Ecto neural progenitor cell (in vitro differentiated cells): ENCODE measurements around the gene JUNB.
"Not testable (repeated sequence)": the region's sequence is repeated elsewhere in the genome, so short reads cannot be mapped to it uniquely, and the experiment has no call there.

Source experiments
- DNase-seq: peaks from one replicate; pipeline ENCODE4 v3.0.0-alpha.2; 2018; ENCODE audit warnings: low spot score

The JUNB gene

DNA sequence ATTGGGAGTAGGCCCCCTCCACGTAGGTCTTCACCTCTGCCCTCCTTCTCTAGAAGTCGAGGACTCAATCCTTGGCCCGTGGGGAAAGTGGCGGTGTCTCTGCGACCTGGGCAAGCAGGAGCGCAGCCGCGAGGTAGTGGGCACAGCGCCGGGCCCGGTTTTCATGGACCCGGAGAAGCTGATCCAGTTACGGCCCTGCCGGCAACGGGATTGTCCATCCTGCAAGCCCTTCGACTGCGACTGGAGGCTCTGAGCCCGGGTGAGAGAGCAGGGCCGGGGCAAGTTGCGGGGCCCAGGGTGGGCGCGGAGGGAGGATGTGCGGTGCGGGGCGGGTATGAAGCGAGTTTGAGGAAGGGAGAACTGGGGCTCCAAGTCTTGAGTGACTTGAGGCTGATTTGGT lies 12.8 kb downstream of the JUNB start:
- DNase-seq, result no peak

DNA sequence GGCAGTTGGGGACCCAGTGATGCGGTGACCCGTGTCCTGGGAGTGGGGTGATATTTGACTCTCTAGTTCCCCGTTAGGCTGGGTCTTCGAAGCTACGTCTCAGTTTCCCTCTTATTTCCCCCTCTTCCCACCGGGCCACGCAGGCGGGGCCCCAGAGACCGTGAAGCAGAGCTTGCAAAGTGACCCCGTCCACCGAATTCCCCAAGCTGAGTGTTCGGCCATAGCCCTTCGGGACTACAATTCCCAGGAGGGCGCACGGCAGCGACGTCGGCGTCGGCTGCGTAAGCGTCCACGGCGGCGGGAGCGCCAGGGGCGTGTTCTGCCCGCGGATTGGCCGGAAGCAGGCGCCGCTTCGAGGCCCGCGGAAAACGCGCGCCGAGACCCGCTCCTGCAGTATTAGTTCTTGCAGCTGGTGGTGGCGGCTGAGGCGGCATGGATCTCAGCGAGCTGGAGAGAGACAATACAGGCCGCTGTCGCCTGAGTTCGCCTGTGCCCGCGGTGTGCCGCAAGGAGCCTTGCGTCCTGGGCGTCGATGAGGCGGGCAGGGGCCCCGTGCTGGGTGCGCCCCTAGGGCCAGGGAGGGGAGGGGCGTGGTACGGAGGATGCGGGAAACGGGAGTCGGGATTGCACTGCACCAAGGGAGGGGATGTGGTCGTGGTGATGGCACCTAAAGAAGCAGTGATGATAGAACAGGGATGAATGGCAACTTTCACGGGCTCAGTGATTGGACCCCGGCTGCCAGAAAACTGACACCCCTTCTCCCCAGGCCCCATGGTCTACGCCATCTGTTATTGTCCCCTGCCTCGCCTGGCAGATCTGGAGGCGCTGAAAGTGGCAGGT lies 15.2 kb downstream of the JUNB start, which contains the start of gene RNASEH2A:
TSS of gene RNASEH2A (plus strand) at position 343 of the 840 bp plus-strand sequence. CDS start at position 433, 90 bp downstream.
- peak; percentile 94 for DNase-seq

DNA sequence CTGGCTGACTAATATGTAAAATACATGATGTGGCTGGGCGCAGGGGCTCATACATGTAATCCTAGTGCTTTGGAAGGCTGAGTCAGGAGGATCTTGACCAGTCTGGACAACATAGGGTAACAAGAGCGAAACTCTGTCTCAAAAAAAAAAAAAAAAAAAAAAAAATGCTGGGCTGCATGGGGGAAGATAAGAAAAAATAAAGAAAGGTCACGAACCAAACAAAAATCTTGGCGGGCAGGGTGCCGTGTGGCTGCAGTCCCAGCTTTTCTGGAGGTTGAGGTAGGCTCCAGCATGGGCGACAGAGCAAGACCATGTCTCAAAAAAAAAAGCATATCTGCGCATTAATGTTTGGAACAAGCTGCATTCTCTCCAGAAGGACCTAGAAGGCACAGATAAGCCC lies 23.8 kb downstream of the JUNB start:
- no peak for DNase-seq

DNA sequence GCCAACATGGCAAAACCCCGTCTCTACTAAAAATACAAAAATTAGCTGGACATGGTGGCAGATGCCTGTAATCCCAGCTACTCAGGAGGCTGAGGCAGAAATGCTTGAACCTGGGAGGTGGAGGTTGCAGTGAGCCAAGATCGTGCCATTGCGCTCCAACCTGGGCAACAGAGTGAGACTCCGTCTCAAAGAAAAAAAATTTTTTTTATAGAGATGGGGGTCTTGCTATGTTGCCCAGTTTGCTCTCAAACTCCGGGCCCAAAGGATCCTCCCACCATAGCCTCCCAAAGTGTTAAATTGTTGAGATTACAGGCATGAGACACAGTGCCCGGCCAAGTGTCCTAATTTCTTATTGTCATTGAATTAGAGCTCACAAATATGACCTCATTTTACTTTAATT lies 25.9 kb downstream of the JUNB start:
- DNase-seq, result not testable (repeated sequence)

DNA sequence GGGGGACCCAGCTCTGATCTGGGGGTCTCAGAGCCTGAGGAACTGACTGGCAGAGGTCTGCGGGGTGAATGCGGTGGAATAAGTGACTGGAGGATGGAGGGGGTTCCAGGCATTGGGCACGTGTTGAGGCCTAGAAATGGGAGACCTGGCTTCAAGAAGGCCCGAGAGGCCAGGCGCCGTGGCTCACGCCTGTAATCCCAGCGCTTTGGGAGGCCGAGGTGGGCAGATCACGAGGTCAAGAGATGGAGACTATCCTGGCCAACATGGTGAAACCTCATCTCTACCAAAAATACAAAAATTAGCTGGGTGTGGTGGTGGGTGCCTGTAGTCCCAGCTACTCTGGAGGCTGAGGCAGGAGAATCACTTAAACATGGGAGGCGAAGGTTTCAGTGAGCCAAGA lies 26.5 kb downstream of the JUNB start:
- DNase-seq, result not testable (repeated sequence)

DNA sequence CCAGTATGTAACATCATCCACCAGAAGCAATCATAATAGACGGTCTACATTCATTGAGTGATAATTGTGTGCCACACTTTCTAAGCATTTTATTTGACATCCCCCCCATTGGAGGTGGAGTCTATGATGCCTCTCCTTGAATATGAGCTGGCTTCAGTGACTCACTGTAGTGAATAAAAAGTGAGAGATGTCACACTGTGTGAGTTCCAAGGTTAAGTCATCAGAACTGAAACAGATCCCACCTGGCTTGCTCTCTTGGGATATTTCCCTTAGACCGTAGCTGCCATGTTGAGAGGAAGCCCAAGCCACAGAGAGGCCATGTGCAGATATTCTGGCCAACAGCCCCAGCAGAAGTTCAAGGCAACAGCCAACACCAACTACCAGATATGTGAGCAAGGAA lies 30.5 kb downstream of the JUNB start:
- no peak for DNase-seq

DNA sequence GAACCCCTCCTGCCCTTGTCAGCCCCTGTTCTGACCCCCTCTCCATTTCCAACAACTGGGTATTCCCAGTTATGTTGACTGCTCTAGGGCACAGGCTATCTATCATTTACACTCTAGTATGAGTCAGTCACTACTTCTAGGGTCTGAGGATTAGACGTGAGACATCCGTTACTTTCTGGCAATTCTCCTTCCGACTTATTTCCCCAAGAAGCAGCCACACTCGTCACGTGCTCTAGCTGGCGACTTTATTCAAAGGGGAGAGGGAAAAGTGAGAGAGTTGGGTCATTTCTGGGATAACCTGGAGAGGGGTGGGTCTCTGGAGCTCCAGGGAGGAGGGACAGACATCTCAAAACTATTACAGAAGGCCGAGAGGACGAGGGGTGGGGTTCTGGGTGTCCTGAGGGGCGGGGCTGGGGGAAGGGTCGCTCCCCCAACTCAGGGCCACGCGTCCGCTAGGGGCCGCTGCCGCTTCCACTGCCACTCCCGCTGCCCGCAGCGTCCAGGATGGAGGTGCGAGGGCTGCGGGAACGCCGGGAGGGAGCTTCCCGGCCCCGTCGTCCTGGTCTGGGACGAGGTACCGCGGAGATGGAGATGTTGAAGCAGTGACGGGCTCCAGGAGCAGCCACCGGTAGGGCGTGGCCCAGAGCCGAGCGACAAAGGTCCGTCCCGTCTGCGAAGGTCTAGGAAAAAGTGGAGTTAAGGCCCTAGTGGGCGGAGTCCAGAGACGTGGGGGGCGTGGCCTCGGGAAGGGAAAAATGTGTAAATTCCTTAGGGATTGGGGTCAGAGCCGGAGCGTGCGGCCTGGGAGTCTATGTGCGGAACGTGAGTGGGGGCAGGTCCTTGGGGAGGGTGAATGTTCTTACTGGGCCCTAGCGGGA lies 34.2 kb downstream of the JUNB start:
- DNase-seq, result peak; percentile 89

DNA sequence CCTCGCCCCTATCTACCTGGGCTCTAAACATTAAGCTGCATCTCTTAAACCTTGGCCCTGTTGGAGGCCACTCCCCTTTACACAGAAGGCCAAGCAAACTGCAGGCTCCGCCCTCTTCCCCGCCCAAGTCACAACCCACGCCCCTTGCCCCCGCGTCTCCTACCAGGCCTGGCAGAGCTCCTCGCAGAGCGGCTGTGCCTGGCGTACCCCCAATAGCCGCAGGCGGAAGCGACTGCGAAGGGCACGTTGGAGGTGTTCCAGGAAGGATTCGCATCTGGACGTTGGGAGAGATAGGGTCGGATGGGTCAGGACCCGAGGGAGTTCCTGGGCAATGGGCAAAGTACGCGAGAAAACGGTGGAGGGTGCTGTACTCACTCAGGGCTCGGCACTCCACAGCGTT lies 37.2 kb downstream of the JUNB start:
- DNase-seq, result peak; percentile 72

DNA sequence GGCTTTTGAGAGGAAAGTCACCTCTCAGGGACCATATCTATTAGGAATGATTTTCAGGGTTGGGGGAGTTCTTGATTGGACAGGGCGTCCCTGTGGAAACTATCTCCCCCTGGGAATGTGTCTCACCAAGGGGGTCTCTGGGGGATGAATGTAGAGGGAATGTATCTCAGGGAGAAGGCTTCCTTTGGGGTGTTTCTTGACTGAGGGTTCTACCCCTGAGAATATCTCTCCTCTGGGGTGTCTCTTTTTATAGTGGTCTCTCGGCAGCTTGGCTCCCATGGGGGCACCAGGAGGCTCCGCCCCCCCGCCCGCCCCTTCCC lies 42.1 kb downstream of the JUNB start:
- no peak for DNase-seq

DNA sequence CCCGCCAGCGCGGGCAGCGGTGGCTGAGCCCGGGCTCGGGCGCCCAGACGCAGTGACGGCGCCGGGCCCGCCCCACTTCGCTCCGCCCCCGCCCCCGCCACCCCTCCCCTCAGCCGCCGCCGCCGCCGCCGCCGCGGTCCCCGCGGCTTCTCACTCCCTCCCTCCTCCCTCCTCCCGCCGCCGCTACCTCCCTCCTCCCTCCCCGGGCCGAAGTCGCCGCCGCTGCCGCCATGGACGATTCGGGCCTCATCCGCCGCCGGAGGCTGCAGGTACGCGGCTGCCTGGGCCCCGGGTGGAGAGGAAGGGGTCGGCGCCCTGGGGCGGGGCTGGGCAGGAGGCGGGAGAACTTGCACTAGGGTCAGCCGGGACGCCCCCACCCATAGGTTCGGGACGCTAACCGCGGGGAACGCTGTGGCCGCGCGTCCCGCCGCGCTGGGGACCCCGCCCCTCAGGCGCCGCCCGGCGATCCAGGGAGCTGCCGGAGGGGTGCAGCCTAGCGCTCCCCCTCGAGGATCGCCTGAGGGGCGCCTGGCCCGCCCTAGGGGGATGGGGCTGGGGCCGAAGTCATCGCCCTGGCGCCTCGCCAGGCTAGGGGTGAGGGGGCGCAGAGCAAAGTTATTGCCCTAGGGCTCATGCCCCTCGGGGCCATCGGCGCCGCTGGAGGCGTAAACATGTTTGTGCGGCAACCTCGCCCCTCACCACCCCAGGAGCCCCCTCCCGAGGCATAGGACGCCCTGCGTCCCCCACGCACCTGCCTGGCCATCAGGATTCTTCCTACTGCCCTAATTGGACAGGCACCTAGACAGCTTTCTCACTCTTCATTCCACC lies 42.7 kb downstream of the JUNB start:
- peak; percentile 81 for DNase-seq

DNA sequence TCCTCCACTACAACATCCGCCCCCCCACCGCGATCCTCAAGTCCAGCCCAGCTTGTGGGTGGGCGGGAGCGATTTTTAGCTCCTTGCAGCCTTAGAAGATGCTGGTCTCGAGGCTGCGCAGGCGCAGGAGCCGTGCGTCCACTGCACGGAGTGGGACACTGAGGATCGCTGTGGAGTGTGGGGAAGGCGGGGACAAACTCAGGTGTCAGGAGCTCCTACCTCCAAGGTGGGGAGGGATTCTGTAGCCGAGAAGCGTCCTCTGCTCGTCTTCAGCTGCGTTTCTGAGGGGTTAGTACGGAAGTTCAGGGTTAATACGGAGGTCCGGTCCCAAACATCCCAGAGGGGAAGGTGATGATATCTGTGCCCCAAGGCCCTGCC lies 43.3 kb downstream of the JUNB start, which contains the start of gene RTBDN:
TSS of gene RTBDN (minus strand) at position 14 of the 378 bp plus-strand sequence. CDS start 4,600 bp downstream, outside the sequence.
- no peak for DNase-seq

DNA sequence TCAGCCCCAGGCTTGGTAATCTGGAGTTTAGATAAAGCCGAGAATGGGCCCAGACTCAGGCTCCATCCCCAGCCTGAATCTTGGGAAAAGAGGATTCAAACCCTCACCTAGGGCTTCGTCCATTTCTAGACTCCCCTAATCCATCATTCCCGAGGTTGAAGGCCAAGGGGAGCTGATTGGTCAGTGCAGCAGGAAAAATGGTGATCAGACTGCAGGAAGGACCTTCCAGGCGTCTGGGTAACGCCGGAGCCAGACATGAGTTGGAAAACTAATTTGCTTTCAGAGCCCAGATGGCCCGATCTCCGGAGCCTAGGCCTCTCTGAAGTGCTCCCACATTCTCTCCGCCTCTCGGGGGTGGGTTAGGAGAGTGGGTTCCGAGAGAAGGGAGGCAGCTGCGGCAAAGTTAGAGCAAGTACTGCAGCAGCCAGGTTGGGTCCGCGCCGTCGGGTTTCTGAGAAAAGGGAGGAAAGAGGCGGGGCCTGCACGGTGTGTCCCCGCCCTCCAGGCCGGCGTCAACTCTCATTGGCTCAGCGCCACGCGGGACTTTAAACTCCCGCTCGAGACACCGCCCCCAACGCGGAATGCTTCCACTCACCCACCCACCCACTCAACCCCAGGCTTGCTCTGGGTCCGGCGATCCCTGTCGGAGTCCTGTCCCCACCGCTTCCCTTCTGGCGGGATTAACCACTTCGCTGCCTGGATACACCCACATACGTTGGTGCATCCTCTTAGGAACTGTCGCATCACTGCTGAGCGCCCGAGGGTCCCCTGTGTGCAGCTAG lies 43.9 kb downstream of the JUNB start:
- peak; percentile 67 for DNase-seq

DNA sequence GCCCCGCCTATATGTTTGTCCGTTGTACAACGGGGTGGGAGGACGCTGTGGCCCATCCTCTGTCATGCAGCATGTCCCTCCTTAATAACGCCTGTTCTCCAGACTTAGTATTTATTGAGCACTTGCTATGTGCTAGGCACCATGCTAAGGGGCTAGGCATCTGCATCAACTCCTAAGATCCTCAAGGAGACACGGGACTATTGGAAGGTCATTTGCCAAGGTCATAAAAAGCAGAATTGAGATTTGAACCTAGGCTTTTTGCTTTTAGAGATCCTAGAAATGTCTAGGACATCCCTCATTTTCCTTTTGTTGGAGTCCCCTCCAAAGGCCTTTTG lies 45.2 kb downstream of the JUNB start:
- no peak for DNase-seq

DNA sequence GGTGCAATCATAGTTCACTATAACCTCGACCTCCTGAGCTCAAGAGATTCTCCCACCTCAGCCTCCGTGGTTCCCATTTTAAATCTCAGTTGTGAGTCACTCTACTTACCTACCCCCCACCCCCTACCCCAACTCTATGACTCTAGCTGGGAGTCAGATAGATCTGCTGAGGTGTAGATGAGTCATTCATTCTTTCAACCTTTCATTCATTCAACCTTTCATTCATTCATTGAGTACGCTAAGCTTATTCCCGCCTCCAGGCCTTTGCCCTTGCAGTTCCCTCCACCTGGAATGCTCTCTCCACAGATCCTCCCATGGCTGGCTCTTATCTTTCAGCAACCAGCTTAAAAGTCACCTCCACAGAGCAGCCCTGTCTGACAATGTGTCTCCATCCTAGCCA lies 45.9 kb downstream of the JUNB start:
- no peak for DNase-seq

DNA sequence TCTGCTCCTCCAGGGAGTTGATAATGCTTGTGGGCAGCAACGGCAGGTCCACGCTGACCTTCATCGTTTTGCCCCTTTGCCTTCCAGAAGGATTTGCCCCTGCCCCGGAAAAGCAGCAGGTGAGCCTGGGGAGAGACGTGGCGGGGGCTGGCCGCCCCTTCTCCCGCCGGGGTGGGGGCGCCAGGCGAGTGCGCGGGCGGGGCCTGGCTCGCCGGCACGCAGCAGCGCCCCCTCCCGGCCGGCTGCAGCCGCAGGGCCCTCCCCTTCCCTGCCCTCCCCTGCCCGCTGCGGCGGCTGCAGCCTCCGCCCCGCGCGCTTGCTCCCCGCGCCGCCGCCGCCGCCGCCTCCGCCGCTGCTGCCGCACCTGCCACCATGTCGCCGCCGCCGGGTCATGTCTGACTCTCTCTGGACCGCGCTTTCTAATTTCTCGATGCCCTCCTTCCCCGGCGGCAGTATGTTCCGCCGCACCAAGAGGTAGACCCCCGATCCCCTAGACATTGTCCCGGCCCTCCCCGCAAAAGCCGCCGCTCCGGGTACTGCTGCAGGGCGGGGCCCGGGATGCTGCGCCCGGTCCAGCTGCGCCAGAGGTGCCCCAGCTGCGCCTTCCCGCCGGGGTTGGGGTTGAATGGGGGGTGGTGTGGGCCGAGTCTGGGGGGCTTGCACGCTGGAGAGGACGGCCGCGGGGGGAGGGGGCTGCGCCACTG lies 47.0 kb downstream of the JUNB start, which contains the start of gene MAST1:
TSS of gene MAST1 (plus strand) at position 334 of the 704 bp plus-strand sequence. CDS start at position 392, 58 bp downstream.
- peak; percentile 82 for DNase-seq

DNA sequence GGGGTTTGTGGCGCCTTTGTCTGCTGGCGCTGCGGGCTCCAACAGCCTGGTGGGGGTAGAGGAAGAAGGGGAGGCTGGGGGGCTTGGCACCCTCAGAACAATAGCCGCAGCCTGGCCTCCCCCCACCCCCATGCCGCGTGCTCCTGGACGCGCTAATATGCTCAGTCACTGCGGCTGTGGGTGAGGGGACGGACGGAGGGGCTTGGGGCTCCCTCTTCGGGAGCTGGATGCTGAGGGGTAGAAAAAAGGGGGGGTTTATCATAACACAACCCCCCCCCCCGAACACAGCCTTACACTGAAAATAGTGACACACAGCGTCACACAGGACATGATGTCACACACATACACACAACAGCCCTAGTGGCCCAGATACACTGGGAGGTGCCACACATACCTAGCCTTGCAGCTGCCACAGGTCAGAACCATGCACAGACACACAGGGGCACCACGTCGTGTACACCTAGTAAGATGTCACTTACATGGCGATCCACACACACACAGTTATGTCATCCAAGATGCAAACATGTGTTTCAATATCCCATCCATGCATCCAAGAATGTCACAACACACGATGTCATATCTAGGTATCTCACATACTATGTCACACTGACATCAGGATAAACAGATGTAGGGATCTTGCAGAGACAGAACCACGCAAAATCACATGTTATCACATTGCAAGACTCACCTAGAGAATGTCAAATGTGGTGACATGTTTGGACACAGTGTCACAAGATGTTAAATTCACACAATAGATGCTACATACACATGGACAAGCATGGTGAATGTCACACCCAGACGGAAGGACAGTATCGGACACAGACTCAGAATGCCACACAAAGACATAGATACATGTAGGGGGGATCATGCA lies 47.8 kb downstream of the JUNB start:
- no peak for DNase-seq

DNA sequence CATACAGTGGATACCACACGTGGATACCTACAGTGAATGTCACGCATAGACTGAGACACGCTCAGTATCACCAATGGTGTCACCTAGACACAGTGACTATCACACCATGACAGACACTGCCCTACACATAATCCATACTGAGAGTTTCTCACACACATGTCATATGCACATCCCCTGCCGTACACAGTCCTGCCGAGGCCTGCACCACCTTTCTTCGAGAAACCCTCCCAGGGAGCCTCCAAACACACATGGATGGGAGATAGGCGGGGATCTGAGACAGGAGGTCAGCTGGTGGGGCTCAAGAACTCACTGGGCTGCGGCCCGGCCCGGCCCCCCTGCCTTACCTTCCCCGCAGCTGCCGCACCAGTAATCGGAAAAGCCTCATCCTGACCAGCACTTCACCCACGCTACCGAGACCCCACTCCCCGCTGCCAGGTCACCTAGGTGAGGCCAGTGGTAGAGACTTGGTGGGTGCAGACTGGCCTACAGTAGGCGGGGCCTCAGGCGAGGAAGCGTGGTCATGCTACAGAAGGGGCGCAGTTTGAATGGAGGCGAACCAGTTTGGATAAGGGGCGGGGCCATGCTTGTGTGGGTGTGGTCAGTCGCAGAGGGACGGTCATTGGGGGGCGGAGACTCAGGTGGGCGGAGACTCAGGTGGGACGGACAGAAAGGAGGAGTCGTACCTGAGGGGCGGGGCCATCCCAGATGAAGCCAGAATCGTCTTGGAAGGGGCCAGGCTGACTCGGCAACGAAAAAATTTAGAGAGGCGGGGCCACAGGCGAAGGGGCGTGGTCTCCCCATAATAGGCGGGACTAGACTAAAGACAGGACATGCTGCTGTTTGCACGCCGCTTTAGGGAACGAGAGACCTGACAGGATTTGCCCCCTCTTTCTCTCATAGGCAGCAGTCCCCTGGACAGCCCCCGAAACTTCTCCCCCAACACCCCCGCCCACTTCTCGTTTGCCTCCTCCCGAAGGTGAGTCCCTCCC lies 49.1 kb downstream of the JUNB start:
- peak; percentile 98 for DNase-seq

DNA sequence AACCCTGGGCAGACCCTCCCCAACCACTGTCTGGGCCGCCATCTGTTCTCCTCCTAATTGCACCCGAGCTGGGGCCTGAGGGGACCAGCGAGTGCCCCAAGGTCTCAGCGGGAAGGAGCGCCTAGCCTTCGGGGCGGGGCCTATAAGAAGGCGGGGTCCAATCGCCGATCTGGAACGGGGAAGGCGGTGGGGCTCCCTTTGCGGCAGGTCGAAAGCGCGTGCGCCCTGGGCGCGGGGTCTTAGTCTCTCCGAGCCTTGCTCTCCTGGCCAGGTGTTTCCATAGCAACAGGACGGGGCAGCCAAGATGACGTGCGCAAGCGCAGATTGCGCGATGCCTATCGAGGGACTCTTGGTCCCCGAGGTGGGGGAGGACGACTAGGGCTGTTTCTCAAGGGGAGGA lies 49.8 kb downstream of the JUNB start:
- DNase-seq, result peak; percentile 96
